GM18909 (cell line): Measurements from ENCODE around the gene SZRD1.

ENCODE experiments used
- ATAC-seq: cut with Tn5 transposase; IDR thresholded peaks from one replicate; pipeline ENCODE4 v1.9.1; 2021; ENCODE audit warnings: mild to moderate bottlenecking; ENCODE audit not compliant: unreplicated experiment, poor library complexity

The SZRD1 gene

DNA sequence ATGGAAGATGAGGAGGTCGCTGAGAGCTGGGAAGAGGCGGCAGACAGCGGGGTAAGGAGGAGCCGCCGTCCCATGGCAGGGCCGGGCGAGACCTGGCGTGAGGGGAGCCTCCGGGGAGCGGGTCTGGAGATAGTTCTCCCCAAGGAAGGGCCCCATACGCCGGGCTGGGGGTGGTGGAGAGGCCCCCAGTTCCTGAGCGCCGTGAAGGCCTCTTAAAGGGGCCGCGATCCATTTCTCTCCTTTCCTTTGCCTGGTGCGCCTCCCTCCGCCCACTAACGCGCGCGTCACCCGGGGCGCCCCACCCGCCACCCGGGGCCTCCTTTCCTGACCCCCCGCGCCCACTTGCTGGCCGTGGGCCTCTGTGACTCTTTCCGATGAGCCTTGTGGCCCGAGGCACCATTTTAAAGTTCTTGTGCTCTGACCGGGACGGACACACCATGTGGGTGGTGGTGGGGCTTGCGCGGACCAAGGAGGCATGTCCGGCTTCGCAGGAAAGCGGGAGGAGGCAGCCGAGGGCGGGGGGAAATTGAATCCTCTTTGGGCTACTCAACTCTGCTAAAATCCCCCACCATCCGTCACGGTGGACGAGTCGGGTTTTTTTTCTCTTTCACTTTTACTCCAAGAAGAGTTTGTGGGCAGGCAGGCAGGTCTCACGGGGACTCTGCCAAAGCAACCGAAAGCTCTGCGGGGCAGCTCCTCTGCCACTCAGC is 371 bp downstream of the SZRD1 start:
- ATAC-seq, result peak; percentile 74

DNA sequence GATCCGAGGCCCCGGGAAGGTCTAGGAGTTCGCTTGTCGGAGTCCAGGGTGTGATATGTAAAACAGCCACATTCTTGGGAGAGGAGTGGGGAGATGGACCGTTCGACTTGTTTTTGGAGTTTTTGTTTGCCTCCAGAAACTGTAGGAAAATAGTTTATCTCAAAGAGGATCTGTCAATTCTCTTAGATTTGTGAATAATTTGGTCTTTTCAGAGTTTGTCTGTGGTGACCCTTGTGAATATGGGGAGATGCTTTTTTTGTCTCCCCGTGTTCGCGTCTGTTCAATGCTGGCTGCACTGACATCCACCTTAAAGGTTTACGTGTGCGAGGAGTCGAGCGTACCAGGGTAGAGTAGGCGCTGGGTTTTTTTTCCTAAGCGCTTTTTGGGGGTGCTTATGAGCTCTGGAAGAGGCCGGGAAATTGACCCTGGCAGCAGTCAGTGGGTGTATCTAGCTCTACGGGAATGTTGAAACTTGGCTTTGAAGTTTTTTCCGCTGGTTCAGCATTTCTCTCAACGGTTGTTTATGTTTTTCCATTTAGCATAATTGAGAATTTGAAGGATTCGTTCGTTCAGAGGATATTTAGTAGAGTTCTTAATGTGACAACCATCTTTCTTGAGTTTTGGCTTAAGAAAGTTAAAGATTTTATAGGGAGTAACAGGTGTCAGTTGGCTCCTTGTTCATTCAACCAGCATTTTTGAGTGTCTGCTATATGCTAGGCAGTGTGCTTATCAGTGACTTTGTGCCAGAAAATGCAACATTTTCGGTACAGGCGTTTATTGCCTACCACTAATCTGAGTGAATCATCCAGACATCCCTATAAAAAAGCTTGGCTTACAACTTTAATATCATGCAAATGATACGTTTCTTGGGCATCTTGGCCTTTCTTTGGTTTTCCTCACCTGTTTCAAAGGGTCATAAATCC is 1.2 kb downstream of the SZRD1 start:
- ATAC-seq, result no peak

DNA sequence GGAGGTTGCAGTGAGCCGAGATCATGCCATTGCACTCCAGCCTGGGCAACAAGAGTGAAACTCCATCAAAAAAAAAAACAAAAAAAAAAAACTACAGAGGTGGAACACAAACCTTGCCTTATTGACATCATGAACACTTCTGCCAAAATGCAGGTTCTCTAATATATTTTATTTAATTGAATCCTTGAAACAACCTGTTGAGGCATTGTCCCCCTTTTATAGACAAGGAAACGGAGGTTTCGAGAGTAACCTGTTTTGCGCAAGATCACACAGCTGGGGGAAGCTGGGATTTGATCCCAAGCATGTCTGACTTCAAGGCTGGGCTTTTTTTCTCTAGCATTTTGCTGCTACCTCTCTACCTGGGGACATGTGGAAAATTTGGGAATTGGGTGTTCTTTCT is 2.8 kb downstream of the SZRD1 start:
- ATAC-seq, result no peak

DNA sequence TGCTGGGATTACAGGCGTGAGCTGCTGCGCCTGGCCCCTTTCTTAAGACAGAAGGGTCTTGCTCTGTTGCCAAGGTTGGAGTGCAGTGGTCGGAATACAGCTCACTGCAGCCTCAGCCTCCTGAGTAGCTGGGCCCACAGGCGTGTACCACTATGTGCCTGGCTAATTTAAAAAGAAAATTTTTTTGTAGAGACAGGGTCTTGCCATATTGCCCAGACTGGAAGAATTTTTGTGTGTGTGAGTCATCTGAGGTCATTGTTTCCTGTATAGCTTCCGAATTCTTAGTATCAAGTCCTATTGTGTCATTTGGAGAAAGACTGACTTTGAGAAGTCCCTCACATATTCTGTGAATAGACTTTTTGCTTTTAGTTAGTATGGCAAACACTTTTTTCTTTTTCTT is 4.7 kb downstream of the SZRD1 start:
- ATAC-seq, result no peak

DNA sequence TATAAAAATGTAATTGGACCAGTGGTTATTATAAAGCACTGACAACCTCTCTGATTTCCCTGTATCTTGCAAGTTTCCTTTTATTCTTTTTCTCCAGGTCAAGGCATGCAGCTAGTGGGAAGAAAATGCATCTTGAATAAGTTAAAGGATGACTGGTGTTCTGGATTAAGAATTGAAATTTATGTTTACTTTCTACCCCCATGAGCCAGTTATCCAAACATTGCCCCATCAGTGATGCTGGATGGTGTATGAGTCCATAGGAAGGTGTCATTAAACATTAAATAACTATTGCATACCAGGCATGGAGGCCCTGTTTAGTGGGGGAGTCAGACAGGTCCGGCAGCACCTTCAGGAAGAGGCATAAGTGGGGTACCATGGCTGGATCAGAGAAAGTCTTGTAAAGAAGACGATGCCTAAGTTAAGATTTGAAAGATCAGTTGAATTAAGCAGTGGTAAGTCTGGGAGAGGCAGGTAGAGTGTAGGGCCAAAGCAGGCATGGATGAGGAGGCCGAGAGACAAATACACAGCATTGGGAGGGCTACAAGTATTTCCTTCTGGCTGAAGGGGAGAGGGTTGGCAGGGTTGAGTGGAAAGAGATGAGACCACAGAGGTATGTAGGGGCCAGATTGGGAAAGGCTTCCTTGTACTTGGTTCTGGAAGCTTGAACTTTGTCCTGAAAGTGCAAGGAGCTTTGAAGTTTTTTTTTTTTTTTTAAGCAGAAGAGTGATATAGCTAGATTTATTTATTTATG is 5.7 kb downstream of the SZRD1 start:
- ATAC-seq, result no peak

DNA sequence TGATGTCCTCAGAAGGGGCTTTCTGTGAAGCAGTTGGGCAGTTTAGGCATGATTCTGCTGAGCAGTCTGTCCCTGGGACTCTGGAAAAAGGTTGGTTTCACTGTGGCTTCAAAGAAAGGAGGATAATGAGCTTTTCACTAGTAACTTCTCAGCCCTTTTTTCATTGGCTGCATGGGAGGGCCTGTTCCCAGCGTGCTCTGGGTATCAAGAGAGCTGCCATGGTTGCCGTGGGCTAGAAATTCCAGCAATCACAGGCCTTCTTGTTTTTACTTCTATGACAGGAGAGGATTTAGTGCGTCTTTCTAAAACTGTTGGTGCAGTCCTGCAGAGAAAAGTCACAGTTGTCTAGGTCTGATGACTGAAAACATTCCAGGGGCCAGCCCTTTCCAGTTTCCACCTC is 7.2 kb downstream of the SZRD1 start:
- ATAC-seq, result no peak

DNA sequence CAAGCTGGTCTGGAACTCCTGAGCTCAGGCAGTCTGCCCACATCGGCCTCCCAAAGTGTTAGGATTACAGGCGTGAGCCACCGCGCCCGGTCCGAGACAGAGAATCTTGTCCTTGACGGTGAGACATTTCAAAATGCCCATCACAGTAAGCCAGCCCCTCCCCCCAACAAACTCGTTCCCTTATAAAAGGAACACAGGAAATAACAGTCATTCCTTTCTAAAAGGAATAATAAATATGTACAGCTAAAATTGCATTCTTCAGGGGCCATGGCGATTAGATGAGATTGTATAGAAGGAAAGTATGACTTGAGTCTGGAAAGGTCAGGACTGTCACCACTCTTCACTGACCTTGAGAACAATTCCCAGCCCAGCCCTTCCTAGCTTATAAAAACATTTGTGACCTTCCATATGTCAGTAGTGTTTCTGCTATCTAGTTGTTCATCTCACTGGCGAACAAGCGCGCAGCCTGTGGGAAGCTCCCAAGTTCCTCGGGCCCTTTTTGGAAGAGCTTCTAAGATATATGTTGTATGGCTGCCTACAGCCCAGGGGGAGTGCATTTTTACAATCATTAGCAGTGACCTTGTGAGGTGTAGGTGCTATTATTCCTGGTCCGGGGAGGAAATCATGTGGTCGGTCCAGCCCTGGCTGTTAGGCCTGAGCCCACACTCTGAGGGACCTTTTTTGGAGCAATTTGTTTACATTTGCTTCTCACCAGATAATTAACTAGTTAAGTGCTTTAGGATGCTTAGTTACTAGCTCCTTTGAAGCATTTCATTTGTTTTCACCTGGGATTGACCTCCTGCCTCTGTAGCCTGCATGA is 8.7 kb downstream of the SZRD1 start:
- no peak for ATAC-seq

DNA sequence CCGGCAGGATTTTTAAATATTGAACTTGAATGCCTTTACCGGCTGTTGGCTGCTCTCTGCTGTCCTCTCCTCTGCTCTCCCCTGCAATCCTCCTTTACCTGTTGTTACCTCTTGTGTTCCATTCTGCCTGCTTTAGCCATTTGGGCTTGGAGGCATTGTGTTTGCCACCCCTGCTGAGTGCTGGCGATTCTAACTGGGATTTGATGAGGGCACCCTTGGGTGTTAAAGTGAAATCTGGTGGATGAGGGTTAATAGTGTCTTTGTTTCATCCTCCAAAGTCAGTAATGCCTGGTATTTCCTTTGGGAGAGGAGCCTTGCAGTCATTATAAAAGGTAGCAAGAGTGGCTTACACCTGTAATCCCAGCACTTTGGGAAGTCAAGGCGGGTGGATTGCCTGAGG is 9.9 kb downstream of the SZRD1 start:
- no peak for ATAC-seq

DNA sequence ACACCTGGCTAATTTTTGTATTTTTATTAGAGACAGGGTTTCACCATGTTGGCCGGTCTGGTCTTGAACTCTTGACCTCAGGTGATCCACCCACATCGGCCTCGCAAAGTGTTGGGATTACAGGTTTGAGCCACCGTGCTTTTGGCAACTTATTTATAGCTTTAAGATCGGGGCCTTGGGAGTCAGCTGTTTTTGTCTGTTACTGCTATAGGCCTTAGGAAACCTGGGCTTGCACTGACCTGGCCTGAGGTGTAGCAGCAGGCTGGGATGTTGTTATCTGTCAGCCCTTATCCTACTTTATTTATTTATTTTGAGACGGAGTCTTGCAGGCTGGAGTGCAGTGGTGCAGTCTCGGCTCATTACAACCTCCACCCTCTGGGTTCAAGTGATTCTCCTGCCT is 11.4 kb downstream of the SZRD1 start:
- ATAC-seq, result no peak

DNA sequence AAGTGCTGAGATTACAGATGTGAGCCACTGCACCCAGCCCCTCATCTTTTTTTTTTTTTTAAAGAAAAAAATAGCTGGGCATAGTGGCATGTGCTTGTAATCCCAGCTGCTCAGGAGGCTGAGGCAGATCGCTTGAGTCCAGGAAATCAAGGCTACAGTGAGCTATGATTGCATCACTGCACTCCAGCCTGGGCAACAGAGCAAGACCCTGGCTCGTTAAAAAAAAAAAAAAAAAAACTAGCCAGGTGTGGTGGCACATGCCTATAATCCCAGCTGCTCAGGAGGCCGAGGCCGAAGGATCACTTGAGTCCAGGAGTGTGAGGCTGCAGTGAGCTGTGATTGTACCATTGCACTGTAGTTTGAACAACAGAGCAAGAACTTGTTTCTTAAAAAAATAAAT is 13.8 kb downstream of the SZRD1 start:
- no peak for ATAC-seq

DNA sequence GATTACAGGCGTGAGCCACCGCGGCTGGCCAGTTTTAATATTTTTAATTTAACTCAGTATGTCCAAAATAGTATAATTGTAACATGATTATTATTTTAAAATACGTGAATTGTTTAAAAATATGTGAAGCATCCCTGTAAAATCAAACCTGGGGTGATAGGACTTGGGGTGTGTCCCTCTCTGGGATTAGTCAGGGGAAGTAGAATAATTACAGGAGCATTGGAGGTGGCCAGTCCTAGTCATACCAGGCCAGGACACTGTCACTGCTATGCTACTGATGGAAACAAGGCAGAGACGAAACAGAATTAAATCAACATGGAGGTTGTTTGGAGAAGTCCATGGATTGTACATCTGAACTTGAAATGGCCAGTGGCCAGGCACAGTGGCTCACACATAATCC is 16.8 kb downstream of the SZRD1 start:
- no peak for ATAC-seq

DNA sequence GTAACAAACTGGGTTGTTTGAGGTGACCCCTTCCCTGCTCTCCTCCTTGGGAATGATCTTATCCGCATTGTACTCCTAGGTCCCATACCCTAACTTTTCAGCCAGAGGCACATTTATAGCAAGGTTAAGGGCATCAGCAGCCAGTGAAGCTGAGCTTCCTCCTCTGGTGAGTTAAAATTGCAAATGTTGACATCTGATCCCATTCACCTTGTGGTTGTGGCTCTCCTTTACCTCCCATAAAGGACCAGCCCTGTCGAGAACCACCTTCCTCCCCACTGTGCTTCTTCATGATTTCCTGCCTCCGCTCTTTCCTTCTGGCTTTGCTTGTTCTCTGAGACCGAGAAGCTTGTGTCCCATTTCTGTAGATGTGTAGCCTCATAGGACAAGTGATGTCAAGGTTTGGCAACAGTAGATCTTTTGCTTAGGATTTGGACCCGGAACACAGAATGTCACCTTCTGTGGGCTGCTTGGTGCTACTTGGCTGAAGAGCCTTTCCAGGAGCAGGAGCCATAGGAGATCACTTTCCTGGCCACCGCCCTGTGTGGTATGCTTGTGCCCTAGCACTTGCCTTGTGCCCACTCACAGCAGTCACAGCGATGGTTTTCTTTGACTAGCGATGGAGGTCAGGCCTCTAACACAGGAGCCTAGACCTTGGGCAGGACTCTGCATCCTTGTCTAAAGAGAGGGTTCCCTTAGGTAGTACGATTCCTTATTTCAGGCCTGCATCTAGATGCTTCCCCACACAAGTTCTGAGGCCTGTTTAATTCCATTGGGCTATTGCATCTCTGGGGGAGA is 18.8 kb downstream of the SZRD1 start:
- no peak for ATAC-seq

DNA sequence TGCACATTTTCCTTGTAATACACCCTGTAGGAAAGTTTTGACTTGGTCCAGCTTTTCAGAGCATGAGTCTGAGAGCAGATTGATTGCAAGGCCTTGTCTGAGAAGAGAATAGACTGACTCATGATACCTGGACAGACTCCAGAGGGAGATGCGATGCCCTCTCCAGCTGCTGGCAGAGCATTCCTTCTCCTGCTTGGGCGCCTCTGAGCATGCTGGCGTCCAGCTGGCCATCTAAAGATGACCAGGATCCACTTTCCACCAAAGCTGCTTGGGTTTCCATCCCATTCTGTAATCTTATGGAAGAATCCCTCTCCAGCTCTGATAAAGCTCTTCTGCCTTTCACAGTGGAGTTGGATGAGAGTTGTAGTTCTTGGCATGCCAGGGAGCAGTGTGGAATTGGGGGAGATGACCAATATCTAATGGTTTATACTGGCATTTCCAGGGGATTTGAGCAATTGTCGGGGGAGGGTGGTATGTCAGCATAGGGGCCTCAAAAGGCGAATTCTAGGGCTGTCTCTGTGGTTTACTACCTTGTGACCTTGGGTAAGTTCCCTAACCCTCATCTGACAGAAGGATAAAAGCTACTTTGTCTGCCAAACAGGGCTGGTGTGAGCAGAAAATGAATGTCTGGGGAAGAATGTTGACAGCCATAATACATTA is 19.5 kb downstream of the SZRD1 start:
- ATAC-seq, result no peak

DNA sequence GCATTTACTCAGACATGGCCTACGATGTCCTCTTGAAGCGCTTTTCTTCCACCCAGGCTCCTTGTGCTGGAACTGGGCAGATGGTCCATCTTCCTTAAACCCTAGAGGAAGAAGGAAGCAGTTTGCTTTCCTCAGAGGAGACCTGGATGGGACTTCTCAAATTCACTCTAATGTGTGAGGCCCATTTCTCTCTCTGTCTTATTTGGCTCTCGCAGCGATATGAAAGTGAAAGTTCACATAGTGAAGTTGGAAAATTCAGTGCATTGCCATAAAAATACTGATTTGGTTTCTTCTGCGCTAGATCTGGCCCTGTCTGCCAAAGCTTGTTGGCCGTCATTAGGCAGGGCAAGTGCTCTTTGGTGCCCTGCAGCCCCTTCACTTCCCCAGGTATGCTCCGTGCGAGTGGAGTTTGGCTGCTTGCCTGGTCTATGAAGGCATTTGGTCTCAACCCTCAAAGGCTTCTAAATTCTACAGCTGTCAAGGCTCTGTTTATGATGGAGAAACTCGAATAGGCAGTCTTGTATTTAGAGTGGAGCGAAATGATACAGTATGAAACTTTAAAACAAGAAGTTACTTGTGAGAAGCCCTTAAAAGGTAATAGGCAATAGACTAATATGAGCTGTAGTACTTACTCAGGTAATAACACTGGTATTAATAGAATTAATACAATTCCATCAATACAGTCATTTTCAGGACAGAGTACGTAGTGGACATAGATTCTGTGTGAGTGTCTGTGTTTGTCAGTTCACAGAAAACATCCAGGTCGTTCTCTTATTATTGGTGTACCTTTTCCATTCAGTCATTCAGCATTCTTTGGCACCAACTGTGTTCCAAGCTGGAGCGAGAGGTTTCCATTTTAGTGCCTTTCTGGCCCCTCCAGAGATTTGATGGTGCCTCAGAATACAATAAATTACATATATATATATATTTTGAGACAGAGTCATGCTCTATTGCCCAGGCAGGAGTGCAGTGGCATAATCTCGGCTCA is 20.5 kb downstream of the SZRD1 start:
- no peak for ATAC-seq

DNA sequence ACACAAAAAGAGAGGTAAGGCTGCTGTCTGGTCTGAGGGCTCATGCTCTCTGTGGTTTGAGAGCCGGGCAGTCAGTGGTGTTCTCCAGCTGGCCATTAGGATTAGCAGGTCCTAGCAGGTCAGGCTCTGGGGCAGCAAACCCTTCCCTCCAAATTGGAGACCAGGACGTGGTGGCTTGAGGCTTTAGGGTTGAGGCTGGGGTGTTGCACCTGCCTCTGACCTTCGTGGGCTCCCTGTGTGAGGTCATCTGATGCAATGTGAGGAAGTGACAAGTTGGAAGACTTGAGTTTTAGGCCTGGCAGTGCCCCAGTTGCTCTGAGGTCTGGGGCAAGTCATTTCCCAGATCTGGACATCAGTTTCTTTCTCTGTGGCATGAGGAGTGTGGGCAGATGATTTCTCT is 24.4 kb downstream of the SZRD1 start:
- no peak for ATAC-seq

DNA sequence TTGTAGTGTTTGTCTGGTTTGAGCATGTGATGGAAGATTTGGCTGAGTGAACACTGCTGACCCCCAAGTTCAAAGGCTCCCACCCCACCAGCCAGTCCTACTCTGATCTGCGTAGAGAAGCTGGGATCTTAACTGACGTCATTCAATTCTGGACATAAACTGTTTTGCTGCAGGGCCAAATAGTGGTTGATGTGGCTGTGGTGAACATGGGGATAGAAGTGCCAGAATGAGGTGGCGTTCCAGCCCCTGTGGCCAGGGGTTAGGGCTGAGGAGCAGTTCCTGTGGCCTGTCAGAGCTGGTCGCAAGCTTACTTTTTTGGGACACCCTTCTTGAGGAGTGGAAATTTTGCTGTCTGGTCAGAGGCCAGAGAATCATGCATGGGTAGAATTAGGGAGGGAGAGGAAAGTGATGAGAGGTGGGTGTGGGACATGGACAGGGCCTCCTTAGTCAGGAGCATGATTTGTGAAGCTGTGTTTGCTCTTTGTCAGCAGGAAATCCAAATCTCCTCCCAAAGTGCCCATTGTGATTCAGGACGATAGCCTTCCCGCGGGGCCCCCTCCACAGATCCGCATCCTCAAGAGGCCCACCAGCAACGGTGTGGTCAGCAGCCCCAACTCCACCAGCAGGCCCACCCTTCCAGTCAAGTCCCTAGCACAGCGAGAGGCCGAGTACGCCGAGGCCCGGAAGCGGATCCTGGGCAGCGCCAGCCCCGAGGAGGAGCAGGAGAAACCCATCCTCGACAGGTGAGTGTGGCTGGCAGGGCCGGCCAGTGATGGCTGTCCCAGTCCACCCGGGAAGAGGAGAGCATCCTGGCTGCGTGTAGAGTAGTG is 25.9 kb downstream of the SZRD1 start:
- no peak for ATAC-seq
